Endothelial cell of umbilical vein (primary cell): ENCODE results near the gene CLEC16A.

Experiments used
- CTCF ChIP-seq, 2 donors: IDR thresholded peaks; 1 replicate in 1 of 2; 2 replicates in 1 of 2; pipeline ENCODE4 v1.5.1; 2011; ENCODE audit warnings: low read length in 2 of 2, mild to moderate bottlenecking in 2 of 2, moderate library complexity in 2 of 2, control low read depth in 1 of 2, inconsistent platforms in 1 of 2, low read depth in 1 of 2; ENCODE audit not compliant: insufficient read depth in 1 of 2; ENCODE audit errors: extremely low read depth in 1 of 2
- EZH2 ChIP-seq: IDR thresholded peaks from 2 replicates; pipeline ENCODE4 v1.6.1; 2012; ENCODE audit warnings: borderline replicate concordance, low read depth, mild to moderate bottlenecking, moderate library complexity, low read length, inconsistent platforms; ENCODE audit not compliant: severe bottlenecking
- POLR2AphosphoS5 ChIP-seq: IDR thresholded peaks from 2 replicates; pipeline ENCODE4 v1.6.1; 2012; ENCODE audit warnings: low read depth, mild to moderate bottlenecking, control low read depth, low read length, moderate library complexity; ENCODE audit not compliant: insufficient read depth

- TF ChIP-seq CTCF (IDR thresholded peaks at IDR 0.05; ENCODE audit: extremely low read depth in 1 of 2, insufficient read depth in 1 of 2, low read depth in 1 of 2, low read length in 2 of 2) (no peak), POLR2AphosphoS5 (no peak), EZH2 (no peak)
Observed at GRCh38 chr16:11015607-11016006, 71.2 kb downstream of the CLEC16A start.
